GM21528 (cell line): ENCODE measurements around the gene LENG9.
A peak's percentile ranks its signal among the peaks of the same experiment; 100 is the strongest.
"Not testable (repeated sequence)": the region's sequence is repeated elsewhere in the genome, so short reads cannot be mapped to it uniquely, and the experiment has no call there.

Experiments used
- ATAC-seq: cut with Tn5 transposase; IDR thresholded peaks from one replicate; pipeline ENCODE4 v1.9.1; 2021; ENCODE audit warnings: mild to moderate bottlenecking, moderate library complexity; ENCODE audit not compliant: unreplicated experiment, low FRiP score

Gene LENG9

DNA sequence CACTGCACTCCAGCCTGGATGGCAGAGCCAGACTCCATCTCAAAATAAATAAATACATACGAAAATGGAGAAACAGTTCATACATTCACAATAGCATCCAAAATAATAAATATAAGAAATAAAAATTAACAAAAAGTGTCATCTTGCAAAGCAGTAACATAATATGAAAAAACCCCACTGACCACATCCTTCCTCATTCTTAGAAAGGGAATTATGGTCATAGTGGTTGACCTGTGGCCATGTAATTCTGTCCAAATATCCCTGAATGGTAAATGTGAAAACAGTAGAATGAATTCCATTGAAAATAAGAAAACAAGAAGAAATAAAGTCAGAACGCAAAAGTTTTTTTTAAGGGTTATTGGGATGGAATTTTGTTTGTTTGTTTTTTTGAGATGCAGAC is 16.5 kb upstream of the LENG9 start:
- ATAC-seq = no peak

DNA sequence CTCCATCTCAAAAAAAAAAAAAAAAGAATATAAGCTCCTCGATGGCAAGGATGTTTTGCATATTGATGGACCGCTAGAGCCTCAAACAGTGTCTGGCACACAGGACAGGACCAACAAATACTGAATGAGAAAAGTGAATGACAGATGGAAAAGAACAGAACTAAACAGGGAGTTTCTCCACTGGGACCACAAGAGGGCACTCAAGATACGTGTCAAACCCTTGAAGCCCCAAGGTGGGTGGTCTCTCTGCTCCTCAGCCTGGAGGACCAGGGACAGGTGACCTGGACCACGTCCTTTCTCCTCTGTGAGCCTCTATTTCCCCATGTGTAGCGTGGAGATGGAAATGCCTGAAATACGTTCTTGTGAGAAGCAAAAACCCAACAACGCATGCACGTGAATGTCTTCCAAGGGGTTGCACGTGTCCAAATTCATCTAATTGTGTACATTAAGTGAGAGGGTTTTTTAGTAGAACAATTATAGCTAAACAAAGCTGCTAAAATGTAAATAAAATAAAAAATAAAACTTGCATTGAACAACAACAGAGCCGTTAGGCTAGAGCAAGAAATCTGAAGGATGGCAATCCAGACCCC is 15.2 kb upstream of the LENG9 start:
- ATAC-seq = no peak

DNA sequence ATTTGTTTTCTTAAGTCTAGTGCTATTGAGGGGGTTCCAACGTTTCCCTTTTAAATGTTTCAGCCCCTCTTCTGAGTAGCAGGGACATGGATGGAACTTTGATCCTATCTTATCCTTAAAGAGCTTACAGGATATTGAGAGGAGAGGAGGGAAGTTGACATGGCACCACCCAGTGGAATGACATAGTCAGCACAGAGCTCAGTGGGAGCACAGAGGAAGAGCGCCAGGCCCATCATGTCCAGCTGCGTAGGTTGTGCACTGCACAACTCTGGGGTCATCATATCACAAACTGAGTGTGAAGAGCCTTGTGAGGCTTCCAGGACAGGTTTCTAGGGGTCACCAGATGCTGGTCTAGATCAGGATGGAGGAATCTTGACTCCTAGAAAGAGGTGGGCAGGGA is 14.1 kb upstream of the LENG9 start:
- no peak for ATAC-seq

DNA sequence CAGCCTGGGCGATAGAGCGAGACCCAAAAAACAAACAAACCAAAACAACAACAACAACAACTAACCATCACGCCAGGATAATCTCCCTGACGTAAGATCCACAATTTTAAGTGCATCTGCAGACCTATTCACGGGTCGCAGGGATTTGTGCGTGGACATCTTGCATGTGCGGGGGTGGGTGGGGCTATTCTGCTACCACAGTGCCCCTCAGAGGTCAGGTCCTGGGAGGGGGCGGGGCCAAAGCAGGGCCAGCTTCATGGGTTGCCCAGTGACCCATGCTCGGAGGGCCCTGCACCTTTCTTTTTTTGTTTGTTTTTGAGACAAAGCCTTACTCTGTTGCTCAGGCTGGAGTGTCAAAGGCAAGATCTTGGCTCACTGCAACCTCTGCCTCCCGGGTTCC is 12.1 kb upstream of the LENG9 start:
- no peak for ATAC-seq

DNA sequence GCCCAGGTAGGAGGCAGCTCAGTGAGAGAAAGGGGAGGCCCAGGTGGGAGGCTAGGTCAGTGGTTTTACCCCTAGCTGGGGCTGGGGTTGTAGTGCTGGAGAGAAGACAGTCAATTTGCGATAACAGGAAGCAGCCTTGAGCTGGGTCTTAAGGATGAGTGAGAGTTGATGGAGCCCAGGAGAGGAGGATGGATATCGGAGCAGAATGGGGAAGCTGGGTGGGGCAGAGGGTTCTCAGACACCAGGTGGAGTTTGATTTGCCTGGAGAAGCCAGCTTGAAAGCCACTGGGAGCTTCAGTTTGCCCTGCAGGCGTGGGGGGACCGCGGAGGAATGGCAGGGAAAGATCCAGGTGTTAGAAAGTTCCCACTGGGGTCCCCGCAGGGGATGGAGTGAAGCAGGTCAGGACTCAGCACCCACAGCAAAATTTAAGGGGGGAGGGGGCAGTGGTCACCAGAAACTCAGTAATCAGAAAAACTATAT is 10.4 kb upstream of the LENG9 start:
- ATAC-seq = no peak

DNA sequence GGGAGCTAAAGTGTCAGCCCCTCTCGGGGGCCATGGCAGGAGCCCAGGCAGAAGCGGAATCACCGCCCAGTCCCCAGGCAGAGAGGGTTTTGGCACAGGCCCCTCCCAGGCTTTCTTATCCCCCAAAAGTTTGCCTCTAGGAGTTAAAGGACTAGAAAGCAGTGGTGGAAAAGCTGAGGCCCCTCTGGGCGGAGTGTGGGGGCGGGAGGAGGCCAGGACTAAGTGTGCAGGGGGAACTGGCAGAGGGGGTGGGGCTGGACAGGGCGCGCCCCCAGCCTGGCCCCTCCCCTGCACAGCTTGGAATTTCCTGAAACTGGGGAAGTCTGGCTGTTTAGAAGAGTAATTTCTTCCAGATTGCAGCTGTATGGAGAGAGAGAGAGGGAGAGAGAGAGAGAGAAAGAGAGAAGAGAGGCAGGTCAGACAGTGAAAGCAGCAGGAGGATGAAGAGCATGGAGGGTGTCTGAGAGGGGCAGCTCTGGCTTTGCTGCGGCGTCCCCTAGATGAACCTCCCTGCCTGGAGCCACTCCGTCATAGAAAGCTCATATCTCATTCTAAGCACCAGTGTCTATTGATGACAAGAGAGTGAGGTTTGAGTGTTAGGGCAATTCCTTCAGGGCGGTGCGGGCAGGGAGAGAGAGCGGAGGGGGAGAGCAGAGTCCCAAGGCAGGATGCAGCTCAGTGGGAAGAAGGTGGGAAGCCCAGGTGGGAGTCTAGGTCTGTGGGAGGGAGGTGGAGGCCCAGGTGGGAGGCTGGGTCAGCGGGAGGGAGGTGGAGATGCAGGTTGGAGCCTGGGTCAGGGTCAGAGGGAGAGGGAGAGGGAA is 9.7 kb upstream of the LENG9 start, which contains the start of gene CDC42EP5:
TSS of gene CDC42EP5 (minus strand) at position 226 of the 821 bp plus-strand sequence. CDS start 7,749 bp downstream, outside the sequence.
- ATAC-seq = no peak

DNA sequence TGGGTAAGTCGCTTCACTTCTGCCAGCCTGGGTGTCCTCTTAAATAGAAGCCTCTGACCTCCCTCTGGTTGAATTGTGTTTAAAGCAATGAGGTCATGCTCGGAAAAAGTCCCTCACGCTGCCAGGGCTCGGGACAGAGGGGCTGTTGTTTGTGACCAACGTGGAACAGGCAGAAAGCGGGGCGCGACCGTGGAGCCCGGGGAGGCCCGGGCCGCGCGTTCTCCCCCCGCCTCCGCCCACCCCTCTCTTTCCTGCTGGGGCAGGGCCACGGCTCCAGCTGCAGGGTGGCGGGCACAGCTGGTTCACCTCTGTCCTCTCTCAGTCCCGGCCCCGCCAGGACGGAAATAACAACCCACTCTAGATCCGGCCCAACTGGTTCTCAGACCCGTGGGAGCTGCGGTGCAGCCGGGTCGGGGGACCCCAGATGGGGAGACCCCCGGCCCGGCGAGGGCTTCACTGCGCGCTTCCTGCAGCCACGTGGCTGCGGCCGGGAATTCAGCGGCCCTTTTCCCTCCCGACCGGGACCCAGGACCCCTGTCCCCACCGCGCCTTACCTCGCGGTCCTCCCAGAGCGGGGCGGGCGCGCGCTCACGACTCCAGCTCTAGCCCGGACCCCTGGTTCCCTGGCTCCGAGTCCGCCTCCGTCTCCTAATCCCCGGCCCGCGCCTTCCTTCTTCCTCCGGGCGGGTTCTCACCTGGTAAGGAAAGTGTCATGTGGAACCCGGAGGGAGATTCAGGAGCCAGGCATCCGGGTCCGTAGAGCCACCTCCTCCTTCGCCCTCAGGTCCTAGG is 7.6 kb upstream of the LENG9 start:
- ATAC-seq = no peak

DNA sequence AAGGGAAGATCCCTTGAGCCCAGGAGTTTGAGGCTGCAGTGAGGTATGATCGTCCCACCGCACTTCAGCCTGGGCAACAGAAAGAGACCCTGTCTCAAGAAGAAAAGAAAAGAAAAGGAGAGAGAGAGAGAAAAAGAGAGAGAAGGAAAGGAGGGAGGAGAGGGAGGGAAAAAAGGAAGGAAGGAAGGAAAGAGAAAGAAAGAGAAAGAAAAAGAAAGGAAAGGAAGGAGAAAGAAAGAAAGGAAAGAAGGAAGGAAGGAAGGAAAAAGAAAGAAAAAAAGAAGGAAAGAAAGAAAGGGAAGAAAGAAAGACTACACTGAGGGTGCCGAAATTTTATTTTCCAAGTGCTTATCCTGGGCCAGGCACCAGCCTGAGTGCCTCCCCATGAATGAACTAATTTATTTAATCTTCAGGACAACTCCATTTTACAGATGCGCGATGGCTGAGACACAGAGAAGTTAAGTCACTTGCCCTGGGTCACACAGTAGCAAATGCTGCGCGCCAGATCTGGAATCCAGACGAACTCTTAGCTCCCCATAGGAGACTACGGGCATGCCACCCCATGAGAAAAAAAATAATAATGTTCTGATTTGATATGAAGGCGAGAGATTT is 6.8 kb upstream of the LENG9 start:
- ATAC-seq = no peak

DNA sequence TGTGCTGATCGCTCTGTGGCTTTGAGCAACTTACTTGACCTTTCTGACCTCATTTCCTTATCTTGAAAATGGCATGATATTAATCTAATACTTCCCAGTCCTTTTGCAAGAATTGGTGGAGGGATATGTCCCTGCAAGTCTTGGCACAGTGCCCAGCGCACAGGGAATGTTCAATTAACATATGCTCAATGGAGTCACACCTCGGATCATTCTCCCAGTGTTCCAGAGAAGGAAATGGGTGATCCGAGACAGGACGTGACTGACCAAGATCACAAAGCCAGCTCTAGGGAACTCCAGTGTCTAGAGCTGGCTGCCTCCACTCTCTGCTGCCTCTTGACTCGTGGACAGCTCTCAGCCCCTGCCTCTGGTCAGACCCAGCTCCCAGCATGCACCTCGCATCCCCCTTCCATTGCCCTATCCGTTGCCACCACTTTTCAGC is 5.9 kb upstream of the LENG9 start:
- ATAC-seq = no peak

DNA sequence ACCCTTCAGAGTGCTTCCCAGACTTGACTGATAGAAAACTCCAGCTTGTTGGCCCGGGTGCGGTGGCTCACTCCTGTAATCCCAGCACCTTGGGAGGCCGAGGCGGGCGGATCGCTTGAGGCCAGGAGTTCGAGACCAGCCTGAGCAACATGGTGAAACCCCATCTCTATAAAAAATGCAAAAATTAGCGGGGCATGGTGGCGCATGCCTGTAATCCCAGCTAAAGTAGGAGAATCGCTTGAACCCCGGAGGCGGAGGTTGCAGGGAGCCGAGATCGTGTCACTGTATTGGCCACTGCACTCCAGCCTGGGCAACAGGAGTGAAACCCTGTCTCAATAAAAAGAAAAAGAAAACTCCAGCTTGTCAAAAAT is 2.5 kb upstream of the LENG9 start:
- ATAC-seq = not testable (repeated sequence)

DNA sequence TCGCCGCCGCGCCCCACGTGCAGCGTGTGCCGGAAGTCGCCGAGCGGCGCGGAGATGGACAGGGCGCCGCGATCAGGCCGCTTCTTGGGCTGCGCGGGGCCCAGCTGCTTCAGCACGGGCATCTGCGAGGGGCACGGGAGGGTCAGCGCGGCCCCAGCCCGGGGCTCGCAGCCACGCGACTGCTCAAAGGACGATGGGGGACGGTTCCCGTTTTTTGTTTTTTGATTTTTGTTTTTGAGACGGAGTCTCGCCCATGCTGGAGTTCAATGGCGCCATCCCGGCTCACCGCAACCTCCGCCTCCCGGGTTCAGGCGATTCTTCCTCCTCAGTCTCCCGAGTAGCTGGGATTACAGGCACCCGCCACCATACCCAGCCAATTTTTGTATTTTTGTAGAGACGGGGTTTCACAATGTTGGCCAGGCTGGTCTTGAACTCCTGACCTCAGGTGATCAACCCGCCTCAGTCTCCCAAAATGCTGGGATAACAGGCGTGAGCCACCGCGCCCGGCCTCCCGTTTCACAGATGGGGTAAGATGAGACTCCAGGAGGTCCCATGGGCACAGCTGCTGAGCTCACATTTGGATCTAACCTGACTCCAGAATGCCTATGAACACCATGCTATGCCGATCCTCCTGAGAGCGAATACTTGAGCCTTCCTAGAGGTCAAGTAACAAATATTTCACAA is 2.0 kb upstream of the LENG9 start:
- ATAC-seq = no peak

DNA sequence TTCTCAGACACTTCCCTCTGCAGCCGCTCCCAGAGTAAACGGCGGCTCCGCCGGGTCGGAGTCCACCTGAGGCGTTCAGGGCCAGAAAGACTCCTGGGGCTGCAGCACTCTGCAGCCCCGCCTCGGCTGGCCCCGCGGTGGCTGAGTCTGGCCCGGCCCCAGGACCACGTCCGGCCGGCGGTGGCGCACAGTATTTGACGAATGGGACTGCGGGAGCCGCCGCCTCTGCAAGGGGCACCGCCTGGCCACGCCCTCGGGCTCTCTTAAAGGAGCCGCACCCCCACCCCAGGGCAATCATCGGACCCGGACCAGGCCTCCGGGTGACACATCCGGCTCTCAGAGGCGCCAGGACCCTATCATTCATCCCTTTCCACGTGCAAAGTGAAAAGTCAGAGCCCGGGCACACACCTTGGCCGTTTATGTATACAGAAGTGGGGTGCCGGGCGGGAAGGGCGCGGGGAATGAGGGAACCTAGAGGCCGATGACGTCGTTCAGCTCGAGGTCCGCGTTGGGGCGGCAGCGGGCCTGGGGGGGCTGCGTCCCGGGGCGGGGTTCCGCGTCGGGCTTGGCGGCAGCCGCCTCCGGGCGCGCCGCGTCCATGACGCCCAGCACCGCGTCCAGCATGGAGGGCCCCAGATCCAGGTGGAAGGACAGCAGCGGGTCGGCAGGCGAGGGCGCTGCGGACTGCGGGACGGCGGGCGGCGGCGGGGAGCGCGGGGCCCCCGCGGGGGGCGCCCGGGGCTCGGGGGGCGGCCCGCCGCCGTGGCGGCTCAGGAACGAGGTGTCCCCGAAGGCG is 1.2 kb upstream of the LENG9 start:
- peak; percentile 27 for ATAC-seq

DNA sequence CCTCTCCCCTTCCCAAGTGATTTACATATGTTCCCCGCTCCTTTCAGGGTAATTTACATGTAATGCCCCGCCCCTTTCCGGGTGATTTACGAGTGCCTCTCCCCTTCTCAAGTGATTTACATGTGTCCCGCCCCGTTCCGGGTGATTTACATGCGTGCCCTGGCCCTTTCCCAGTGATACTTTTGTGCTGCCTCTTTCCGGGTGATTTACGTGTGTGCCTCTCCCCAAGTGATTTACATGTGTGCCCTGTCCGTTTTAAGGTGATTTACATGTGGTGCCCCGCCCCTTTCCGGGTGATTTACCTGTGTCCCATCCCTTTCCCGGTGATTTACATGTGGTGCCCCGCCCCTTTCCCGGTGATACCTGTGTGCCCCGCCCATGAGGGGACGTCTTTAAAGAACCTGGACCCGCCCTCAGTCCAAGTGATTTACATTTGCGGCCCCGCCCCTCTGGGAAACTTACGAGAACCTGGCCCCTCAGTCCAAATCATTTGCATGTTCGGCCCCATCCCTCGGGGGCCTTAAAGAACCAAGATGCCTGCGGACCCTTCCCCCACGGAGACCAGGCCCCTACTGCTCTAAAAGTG is 559 bp upstream of the LENG9 start:
- peak; percentile 50 for ATAC-seq

DNA sequence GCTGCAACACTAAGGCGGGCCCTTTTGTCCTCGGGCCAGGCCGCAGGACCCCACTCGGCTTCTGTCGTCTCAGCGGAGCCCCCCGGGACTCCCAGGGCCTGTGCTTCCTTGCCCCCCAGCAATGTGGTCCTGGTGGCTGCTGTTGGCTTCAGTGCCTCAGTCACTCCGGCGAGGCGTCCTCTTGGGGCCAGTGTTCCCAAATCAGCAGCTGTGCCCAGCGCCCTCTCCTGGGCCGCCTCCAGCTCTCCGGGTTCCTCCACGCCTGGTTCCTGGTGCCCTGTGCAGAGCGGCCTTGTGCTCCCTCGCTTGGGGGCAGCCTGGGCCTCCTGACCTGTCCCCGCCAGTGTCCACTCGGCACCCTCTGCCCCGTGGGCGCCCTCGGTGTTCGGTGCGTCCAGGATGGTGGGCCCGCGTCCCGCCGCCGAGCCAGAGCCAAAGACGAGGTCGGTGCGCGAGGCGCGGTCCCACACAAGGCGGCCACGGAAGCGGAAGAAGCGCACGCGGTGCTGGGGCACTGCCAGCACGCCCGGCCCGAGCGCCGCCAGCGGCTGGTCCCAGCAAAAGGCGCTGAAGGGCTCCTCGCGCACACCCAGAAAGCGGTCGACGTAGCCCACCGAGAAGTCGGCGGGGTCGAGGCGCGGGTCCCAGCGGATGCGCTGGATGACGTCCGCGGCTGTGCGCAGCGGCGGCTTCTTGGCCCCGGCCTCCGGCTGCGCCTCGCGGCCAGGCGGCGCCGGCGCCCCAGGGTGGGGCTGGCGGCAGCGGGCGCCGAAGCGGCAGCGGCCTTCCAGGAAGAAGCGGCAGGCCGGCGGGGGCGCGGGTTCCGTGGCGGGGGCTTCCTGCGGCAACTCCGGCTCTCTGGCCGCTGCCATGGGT is 685 bp downstream of the LENG9 start:
- ATAC-seq = peak; percentile 7

DNA sequence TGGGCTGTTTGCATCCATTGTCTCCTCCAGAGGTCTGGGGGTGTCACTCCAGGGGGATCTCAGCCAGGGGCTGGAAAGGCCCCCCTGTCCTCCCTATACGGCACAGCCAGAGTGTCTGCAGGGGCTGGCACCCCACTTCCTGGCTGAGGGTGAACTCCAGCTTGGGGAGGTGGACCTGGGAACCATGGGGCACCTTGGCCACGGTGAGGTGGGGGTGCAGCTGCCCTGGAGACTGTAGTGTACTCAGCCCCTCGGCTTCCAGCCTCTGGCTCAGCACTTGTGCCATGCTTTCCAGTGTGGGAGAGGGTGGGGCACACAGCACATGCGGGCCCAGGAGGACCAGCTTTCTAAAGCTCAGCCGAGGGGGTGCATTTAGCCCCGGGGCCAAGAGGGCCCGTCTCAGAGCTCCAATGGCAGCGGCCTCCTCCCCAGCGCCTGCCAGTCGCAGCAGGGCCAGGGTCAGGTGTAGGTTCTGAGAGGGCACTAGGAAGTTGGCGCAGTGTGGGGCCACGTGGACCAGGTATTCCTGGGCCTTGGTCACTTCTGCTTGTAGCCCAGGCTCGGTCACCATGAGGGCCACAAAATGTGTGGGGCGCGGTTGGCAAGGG is 1.4 kb downstream of the LENG9 start:
- no peak for ATAC-seq

DNA sequence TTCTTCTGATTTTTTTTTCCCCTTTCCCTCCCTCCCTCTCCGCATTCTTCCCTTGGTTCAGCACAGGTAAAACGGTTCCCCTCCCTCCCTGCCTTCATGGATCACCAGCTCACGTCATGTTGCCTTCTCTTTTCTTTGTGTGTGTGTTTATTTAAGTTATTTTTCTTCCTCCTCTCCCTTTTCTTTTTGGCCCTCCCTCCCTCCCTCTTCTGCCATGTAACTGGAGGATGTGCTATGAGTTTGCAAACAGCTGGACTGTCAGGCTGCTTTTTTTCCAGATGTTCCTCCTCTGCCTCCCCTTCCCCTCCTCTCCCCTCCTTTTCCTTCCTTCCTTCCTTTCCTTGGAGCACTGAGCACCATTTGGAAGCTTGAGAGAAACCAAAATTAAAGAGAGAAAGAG is 2.0 kb downstream of the LENG9 start:
- ATAC-seq = no peak

DNA sequence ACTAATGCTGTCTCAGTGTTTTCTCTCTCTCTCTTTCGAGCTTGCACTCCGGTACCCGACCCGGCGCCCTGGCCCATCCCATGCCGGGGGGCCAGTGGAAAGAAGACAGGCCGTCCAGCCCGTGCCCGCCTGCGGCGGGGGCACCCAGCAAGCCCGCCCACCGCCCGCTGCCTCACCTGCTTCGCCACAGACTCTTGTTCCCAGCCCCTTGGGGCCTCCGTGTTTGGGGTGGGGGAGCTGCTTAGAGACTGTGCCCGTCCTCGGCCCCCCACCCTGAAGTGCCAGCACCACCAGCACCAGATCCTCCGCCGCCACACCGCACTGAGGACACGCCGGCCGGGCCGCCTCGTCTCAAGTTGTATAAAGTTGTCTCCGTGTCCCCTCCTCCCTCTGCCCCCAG is 2.4 kb downstream of the LENG9 start:
- no peak for ATAC-seq
